Activated naive CD4-positive, alpha-beta T cell (primary cell): ENCODE data around the gene NELL2.
"Not testable (repeated sequence)": the region's sequence is repeated elsewhere in the genome, so short reads cannot be mapped to it uniquely, and the experiment has no call there.

Source experiments
- DNase-seq, 4 experiments: peaks; one replicate each; lab custom pipeline; 2025; lab: John Stamatoyannopoulos, UW

NELL2 gene

GRCh38 chr12:44694017-44694416 lies 182.1 kb downstream of the NELL2 start:
- DNase-seq = no peak

- DNase-seq = no peak
These were observed 186.5 kb downstream of the NELL2 start for GRCh38 chr12:44689587-44689986.

- DNase-seq = not testable (repeated sequence)
These were observed 189.2 kb downstream of the NELL2 start for GRCh38 chr12:44686821-44687432.

GRCh38 chr12:44677724-44678123 lies 198.4 kb downstream of the NELL2 start:
- no peak for DNase-seq

- no peak for DNase-seq
These were observed 201.2 kb downstream of the NELL2 start for GRCh38 chr12:44674875-44675274.

GRCh38 chr12:44673811-44674210 lies 202.3 kb downstream of the NELL2 start:
- DNase-seq = no peak

GRCh38 chr12:44672042-44672441 lies 204.1 kb downstream of the NELL2 start:
- DNase-seq = no peak

GRCh38 chr12:44668443-44668842 lies 207.7 kb downstream of the NELL2 start:
- DNase-seq = no peak

GRCh38 chr12:44667461-44667860 lies 208.7 kb downstream of the NELL2 start:
- no peak for DNase-seq

GRCh38 chr12:44663291-44663690 lies 212.8 kb downstream of the NELL2 start:
- DNase-seq = no peak

- no peak for DNase-seq
These were observed 220.3 kb downstream of the NELL2 start for GRCh38 chr12:44655846-44656245.

- no peak for DNase-seq
These were observed 221.2 kb downstream of the NELL2 start for GRCh38 chr12:44654646-44655639.

- DNase-seq = no peak
These were observed 222.1 kb downstream of the NELL2 start for GRCh38 chr12:44653861-44654527.

GRCh38 chr12:44649693-44650092 lies 226.4 kb downstream of the NELL2 start:
- no peak for DNase-seq

GRCh38 chr12:44647917-44648690 lies 228.0 kb downstream of the NELL2 start:
- DNase-seq = no peak

GRCh38 chr12:44640427-44641190 lies 235.5 kb downstream of the NELL2 start:
- no peak for DNase-seq

- DNase-seq = no peak
These were observed 238.2 kb downstream of the NELL2 start for GRCh38 chr12:44637875-44638274.

- DNase-seq = no peak
These were observed 247.9 kb downstream of the NELL2 start for GRCh38 chr12:44628180-44628579.

- no peak for DNase-seq
These were observed 248.5 kb downstream of the NELL2 start for GRCh38 chr12:44627387-44628166.

- no peak for DNase-seq
These were observed 249.2 kb downstream of the NELL2 start for GRCh38 chr12:44626883-44627282.
